Measurements from ENCODE around the gene GTPBP2.
A peak's percentile ranks its signal among the peaks of the same experiment; 100 is the strongest.
"Not testable (repeated sequence)": the region's sequence is repeated elsewhere in the genome, so short reads cannot be mapped to it uniquely, and the experiment has no call there.

GTPBP2 gene

DNA sequence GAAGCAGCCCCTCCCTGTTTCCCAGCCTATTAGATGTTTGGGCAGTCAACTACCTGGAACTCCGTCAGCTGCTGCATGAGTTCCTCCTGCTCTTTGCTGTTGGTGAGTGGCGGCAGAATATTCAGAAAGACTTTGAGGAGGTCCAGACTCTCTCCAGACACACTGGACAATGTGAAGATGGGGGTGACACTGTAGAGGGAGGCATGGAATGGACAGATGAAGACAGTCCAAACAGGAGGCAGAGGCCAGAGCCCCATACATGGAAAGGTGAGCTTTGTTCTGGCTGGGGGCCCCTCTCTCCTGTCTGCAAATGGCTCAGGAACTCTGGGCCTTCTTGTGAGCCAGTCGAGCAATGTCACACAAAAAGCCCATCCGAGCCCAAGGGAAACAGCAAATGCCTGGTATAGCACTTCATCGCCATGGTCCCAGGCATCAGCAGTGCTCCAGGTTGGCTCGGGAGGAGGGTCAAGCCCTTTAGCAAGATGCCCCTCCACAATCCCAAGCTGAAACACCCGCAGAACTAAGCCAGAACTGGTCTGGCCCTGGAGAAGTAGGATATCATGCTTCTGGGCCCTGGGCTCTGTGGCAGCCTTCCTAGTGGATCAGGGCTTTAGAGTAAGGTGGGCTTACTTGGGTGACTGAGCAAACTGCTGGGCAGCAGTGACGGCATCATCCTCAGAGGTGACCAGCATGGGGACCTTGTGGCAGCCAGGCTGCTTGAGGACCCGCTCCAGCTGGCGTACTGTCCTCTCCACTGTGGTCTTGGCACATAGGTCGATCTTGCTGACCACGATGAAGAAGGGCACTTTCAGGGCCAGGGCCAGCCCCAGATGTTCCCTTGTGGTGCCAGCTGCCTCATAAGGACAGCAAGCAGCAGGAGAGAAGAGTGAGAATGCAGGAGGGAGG is 4.9 kb downstream of the GTPBP2 start:
- no peak for DNase-seq

DNA sequence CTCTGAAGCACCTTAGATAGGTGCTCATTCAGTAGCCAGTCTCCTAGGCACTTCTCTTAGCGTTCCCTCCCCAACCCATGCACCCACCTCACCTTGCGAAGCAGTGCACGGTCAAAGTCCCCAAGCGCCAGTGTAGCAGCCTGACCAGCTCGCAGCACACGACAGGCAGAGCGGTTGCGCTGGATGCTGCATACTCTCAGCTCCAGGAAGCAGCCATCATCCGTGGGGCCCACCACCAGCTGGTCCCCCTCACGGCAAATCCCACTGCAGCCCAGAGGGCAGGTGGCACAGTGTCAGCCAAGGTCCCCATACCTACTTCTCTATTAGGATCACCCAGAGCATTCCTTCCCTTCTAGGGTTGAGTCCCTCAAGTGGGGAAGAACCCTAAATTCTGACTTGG is 6.5 kb downstream of the GTPBP2 start:
- no peak for DNase-seq

DNA sequence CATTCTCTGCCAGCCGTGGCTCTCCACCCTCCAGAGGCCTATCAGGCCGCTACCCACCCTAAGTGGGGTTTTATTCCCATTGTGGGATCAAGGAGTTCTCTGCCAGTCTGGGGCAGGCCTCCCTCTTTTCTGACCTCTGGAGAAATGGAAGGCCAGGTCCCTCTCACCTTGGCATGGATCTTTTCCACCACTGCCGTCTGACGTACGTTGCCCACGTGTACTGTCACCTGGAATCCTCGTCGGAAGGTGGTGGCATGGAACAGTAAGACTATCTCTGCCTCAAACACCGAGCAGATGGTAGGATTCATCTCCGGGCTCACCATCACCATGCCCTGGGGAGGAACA is 7.3 kb downstream of the GTPBP2 start:
- no peak for DNase-seq

DNA sequence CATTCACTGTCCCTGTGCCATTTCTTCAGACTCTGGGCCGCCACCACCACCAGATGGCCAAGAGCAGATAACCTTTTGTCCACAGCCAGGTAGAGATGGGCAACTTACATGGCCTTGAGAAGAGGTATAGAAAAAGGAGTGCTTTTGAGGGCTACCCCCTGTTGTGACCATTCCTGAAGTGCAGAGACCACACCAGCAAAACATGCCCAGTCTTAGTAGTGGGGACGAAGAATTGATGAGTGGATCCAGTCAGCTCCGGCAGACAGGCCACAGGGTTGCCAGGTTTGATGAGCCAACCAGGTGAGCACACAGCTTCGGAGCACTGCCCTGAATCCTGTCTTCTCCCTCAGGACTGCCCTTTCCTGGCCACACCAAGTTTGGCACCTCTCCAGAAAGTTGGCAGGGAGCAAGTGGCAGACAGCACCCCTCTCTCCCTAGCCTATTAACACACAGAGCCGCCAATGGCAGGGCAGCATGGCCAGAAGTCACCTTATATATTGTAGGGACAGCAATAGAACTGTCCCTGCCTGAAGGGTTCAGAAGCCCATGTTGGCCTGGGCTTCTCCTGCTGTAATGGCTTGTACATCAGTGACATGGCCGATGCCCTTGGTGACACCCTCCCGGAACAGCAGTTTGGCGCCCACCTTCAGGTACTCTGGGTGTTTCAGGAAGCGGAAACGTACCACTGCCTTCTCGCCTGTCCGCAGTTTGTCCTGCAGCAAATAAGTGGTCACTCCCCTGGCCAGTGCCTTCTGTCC is 7.8 kb downstream of the GTPBP2 start:
- no peak for DNase-seq

DNA sequence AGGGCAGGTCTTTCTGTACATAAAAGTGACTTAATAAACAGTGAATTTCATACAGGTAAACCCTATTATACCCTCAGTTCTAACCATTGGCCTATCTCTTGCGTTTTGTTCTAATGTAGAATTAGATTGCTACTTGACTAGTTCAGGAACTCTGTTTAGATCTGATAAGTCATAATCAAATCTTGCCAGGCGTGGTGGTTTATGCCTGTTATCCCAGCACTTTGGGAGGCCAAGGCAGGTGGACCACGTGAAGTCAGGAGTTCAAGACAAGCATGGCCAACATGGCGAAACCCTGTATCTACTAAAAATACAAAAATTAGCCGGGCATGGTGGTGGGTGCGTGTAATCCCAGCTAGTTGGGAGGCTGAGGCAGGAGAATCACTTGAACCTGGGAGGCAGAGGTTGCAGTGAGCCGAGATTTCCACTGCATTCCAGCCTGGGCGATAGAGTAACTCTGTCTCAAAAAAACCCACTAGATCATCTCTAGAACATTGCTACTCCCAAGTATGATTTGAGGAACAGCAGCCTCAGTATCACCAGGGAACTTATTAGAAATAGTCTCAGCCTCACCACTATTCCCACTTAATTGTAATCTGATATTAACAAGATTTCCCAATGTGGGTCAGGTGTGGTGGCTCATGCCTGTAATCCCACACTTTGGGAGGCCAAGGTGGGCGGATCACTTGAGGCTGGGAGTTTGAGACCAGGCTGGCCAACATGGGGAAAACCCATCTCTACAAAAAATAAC is 12.2 kb downstream of the GTPBP2 start:
- no peak for DNase-seq

DNA sequence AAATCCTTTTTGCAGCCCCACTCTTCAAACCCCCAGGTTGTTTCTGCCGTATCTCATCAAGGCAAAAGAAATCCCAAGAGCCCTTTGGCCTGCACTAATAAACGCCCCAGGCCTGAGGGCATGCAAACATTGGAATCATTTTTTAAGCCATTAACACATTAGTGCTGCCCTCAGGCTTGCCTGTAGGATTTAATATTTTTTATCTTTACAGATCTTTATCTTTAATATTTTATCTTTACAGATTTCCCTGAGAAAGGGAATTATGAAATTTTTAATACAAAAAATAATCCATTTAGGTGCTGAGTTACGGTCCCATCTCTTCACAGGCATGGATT is 14.7 kb downstream of the GTPBP2 start:
- DNase-seq: no peak

DNA sequence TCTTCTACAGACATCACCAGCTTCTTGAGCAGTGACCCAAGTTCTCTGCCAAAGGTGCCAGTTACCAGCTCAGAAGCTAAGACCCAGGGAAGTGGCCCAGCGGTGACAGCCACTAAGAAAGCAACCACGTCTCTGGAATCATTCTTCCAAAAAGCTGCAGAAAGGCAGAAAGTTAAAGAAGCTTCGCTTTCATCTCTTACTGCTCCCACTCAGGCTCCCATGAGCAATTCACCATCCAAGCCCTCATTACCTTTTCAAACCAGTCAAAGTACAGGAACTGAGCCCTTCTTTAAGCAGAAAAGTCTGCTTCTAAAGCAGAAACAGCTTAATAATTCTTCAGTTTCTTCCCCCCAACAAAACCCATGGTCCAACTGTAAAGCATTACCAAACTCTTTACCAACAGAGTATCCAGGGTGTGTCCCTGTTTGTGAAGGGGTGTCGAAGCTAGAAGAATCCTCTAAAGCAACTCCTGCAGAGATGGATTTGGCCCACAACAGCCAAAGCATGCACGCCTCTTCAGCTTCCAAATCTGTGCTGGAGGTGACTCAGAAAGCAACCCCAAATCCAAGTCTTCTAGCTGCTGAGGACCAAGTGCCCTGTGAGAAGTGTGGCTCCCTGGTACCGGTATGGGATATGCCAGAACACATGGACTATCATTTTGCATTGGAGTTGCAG is 15.2 kb downstream of the GTPBP2 start:
- no peak for DNase-seq

DNA sequence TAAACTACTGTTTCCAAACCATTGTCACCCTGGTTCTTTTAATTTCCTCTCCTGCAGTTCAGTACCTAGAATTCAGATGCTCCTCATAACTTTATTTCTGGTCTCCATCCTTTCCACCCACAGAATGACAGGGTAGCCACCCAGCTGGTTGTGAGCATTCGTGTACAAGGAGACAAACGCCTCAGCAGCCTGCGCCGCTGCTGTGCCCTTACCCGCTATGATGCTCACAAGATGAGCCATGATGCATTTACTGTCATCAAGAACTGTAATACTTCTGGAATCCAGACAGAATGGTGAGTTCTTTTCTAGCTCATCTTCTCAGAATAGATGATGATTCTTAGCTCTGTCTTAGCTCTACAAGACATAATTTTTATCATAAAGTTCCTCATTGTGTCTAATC is 18.6 kb downstream of the GTPBP2 start:
- DNase-seq: no peak

DNA sequence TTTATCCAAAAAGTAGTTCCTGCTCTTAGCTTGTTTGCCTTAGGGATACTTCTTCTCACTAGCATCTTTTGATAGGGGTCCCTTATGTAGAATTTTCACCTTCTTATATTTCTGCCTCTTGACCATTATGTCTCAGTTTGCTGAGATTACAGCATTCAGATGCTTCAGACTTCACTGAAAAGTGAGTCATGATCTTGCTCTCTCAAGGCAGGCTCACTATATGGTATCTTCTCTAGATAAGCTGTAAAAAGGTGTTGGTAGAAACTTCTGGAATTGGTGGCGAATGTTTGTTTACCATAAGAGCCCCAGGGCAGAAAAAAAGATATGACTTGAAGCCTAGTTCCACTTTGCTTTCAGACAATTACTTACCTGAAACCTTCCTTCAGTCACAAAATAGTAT is 19.7 kb downstream of the GTPBP2 start:
- no peak for DNase-seq

DNA sequence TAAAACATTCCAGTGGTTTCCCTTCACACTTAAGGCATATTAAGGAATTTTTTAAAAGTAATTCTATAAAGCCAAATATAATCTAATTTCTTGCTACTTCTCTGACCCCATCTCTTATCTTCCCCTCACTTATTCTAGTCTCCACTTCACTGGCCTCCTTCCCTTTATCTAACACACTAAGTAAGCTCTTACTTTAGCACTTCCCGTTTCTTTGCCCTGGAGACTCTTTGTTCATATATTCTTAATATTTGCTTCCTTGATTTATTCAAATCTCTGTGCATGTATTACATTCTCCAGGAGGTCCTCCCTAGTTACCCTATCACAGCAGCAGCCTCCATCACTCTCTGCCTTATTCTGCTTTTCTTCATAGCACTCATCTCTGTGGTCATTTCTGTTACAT is 20.3 kb downstream of the GTPBP2 start:
- no peak for DNase-seq

DNA sequence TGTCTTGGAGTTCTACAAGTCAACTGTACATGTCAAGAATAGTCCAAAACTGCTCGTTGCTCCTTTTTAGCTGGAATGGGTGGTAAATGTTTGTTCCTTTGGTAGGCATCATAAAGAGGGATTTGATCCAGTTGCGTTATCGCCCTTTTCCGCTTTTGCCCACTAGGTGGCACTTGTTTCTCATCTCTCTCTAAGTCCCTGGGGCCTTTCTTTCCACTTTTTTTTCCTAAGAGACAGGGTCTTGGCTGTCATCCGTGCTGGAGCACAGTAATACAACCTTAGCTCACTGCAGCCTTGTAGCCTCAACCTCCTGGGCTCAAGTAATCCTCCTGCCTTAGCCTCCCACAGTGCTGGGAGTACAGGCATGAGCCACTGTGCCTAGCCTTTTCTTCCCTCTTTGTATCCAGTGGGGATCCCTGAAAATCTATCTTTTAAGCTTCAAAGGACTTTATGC is 20.7 kb downstream of the GTPBP2 start:
- no peak for DNase-seq

DNA sequence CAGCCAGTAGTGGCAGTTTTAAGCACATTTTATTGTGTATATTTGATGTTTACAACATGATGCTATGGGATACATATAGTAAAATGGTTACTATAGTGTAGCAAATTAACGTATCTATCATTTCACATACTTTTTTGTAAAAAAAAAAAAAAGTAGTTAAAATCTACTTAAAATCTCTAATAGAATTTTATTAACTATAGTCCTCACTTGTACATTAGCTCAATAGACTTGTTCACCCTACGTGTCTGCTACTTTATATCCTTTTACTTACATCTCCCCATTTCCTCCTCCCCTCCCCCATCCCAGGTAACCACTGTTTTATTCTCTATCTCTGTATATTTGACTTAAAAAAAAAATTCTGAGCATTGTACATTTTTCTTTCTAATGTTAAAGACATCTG is 23.0 kb downstream of the GTPBP2 start:
- DNase-seq: no peak

DNA sequence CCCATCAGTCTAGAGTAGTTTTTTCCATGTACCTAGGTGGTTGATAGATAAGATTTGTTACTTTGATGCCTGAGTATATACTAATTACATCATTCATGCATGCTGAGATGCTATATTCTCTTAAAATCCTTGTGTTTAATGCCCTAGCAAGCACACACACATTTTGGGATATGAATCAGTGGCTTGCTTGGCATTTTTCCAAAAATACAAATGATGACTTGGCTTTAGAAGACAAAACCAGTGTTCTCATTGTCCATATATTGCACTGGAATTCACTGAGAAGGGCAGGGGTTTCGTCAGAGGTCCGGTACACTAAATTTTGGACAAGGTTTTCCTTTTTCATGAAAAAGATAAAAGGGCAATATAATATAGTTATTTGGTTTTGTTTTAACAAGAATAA is 24.9 kb downstream of the GTPBP2 start:
- no peak for DNase-seq

DNA sequence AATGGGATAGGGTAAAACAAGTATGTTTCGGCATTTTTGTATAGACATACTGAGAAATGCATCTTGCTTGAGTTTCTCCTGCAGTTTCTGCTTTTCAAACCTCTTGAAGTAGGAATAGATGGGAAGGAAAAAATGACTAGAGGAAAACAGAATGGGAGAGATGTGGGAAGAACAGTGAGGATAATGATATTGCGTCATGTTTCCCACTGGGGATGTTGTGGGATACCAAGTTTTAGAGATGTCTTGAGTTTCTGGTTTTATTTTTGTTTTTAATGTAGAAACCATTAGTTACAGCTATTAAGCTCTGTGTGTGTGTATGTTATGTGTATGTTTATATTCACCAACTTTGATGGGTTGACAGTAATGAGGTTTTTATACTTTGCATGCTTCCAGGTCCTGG is 28.5 kb downstream of the GTPBP2 start:
- DNase-seq: no peak

DNA sequence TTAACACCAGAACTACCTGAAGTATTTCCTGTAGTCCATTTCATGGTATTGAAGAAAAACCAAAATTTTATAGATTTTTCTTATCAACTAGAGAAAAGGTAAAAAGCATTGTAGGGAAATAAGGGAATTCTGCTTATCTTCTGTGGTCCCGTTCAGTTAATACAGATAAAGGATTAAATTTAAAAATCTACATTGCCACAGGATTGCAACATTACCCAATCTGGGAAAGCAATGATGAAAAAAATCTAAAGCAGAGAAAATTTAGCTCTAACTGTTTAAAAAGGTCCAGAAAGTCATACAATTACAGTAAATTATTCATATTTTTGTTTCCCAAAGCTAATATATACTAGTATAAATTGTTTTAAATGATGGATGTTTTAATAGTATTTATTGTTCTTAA is 35.1 kb downstream of the GTPBP2 start:
- DNase-seq: no peak

DNA sequence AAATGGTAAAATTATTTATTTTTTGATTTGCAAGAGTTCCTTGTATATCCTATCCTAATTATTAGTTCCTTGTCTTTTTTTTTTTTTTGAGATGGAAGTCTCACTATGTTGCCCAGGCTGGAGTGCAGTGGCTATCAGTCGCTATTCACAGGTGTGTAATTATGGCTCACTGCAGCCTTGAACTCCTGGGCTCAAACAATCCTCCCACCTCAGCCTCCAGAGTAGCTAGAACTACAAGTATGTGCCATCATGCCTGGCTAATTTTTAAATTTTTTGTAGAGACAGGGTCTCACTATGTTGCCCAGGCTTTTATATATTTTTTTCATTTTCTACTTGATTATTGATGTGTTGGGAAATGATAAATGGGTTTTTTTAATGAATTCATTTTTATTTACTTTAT is 39.5 kb downstream of the GTPBP2 start:
- not testable (repeated sequence) for DNase-seq

DNA sequence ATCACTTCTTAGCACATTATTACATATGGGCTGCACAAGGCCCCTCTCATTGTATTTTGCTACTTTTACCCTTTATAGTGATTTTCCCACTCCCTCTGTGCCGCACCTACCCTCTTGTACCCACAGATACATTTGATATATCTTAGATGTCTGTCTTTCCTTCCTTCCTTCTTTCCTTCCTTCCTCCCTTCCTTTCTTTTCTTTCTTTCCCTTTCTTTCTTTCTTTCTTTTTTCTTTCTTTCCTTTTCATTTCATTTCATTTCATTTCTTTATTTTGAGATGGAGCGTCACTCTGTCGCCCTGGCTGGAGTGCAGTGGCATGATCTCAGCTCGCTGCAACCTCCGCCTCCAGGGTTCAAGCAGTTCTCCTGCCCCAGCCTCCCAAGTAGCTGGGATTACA is 40.9 kb downstream of the GTPBP2 start:
- DNase-seq: no peak

DNA sequence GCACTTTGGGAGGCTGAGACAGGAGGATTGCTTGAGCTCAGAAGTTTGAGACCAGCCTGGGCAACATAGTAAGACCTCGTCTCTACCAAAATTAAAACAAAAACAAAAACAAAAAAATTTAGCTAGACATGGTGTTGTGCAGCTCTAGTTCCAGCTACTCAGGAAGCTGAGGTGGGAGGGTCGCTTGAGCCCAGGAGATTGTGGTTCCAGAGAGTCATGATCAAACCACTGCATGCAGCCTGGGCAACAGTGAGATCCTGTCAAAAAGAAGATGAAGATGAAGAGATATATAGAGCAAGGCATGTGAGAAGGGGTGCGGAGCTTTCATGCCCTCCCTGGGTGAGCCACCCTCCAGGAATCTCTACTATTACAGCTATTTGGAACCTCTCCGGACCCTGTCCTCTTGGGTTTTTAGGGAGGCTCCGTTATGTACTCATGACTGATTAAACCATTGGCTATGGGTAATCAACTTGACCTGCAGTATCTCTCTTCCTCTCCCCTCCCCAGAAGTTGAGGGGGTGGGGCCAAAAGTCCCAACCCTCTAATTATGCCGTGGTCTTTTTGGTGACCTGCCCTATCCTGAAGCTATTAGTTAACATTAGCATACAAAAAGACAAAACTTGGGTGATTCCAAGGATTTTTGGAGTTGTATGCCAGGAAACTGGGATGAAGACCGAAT is 44.0 kb downstream of the GTPBP2 start:
- DNase-seq: no peak

DNA sequence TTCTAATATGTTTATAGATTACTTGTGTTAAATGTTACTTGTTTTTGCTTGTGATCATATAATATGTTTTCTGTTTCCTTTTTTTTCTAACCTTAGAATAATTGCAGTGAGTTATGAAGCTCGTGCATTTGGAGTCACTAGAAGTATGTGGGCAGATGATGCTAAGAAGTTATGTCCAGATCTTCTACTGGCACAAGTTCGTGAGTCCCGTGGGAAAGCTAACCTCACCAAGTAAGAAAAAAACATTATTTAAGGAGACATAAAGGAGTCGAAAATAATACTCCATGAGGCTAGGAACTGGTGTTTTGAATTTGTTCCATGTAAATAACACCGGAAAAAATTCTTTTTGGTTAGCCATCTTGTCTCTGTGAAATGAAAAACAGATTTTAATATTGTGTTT is 46.2 kb downstream of the GTPBP2 start:
- DNase-seq: no peak

DNA sequence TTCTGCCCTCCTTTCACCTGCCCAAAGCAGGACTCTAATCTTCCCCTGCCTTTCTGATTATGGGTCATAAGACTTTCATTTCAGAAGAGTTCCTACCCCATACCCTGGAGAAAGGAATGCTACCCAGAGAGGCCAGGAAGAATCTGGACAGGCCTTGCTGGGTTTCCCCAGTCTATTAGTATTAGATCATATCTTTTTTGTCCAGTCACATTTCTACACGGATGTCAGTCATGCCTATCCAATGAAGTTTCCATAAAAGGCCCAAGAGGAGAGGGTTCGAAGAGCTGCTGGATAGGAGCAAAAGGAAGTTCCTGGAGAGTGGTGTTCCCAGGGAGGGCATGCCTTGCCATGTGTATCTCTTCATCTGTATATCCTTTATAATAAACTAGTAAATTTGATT is 49.9 kb downstream of the GTPBP2 start:
- no peak for DNase-seq

DNA sequence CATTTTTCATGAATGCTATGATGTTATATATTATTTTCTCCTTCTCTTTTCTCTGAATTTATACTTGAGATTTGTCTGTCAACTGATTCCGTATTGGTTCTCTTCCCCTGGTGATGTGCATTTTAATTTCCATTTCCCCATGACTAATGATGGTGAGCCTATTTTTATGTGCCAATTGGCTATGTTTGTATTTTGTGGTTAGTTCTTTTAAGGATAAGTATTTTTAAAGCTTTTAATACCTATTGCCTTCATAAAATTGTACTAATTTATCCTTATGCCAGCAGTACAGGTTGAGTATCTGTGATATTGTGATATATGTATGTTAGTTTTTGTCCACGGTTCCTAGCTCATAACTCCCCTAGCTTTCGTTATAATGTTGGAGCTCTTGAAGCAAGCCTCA is 50.3 kb downstream of the GTPBP2 start:
- no peak for DNase-seq

DNA sequence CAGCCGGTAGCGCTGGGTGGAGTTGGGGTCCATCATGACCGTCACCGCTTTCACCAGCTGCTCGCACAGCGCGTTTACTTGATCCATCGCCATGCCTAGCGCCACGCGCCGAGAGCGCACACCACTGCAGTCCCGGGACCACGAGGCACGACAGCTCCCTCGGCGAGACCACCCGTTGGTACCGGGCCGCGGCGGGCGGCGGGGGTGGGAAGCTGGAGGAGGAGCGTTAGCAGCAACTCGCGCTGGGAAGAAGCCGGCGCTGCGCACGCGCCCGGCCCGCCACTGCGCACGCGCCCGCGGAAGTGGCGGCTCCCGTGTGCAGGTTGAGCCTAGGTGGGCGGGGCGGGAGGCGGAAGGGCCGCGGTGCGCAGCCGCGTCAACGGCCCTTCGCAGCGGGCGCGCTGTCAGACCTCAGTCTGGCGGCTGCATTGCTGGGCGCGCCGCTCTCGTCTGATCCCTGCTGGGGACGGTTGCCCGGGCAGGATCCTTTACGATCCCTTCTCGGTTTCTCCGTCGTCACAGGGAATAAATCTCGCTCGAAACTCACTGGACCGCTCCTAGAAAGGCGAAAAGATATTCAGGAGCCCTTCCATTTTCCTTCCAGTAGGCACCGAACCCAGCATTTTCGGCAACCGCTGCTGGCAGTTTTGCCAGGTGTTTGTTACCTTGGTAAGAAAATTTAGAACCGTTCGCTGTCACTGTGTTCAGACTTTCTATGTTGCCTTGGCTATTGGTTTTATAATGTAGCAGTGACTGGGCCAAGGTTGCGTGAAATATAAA is 53.1 kb downstream of the GTPBP2 start, which contains the start of the genes POLH and XPO5:
TSS of gene POLH (plus strand) at position 414 of the 780 bp plus-strand sequence. CDS start 6,135 bp downstream, outside the sequence.
TSS of gene XPO5 (minus strand) at position 267 of the 780 bp plus-strand sequence. CDS start at position 93, 174 bp downstream.
- DNase-seq: peak; percentile 92
